HFFc6 (cell line): ENCODE results near the gene C1orf216. TPM values are rescaled to one million over a fixed set of nuclear protein-coding genes. Genes with fewer than 3 reads are reported as not detected.
"Not testable (repeated sequence)": the region's sequence is repeated elsewhere in the genome, so short reads cannot be mapped to it uniquely, and the experiment has no call there.

ENCODE experiments used
- DNase-seq: peaks from one replicate; pipeline ENCODE4 v3.0.0-alpha.2; 2018
- H3K27ac Mint-ChIP-seq: 2 replicates; pipeline ENCODE4 v1.8.0; 2020; ENCODE audit warnings: mild to moderate bottlenecking, mixed read lengths
- H3K27me3 Mint-ChIP-seq: 2 replicates; pipeline ENCODE4 v1.8.0; 2021; ENCODE audit warnings: mild to moderate bottlenecking, moderate library complexity, mixed read lengths; ENCODE audit not compliant: insufficient read depth
- H3K36me3 Mint-ChIP-seq: 2 replicates; pipeline ENCODE4 v1.8.0; 2021; ENCODE audit warnings: low read depth, mixed read lengths
- H3K4me1 Mint-ChIP-seq: 2 replicates; pipeline ENCODE4 v1.8.0; 2020; ENCODE audit warnings: low read depth, mixed read lengths
- H3K4me3 Mint-ChIP-seq: 2 replicates; pipeline ENCODE4 v1.8.0; 2020; ENCODE audit warnings: mild to moderate bottlenecking, moderate library complexity, mixed read lengths
- H3K9me3 Mint-ChIP-seq: 2 replicates; pipeline ENCODE4 v1.8.0; 2020; ENCODE audit warnings: mild to moderate bottlenecking, mixed read lengths
- CTCF ChIP-seq: fragments of 200-600 bp; sonication (generic); IDR thresholded peaks from 2 replicates; pipeline ENCODE4 v1.5.0; 2021; ENCODE audit warnings: antibody characterized with exemption, mild to moderate bottlenecking
- total RNA-seq, 6 experiments: library from RNA; stranded (reverse); fragmentation: NEBNext Ultra II Directional; extraction: Animal tissue kit (Norgen Biotek cat#: 25700); gene quantifications; 2 replicates in 1 of 6; 3 replicates in 5 of 6; pipeline ENCODE4 v1.2.3, GENCODE V29; 2021

C1orf216 gene
- total RNA-seq, 6 experiments from 2014 or later: 21.0 to 22.4 (median 21.8) TPM

GRCh38 chr1:35708952-35709351 lies 9.7 kb downstream of the C1orf216 start:
- DNase-seq: no peak
- no peak for TF ChIP-seq CTCF
- no peak overlapping the region for H3K27ac Mint-ChIP-seq
- H3K4me1 Mint-ChIP-seq: peaks cover 7% of the 10 kb centered on the region; the same call in 1 of the 2 replicates
- H3K36me3 Mint-ChIP-seq: 0 out of 2 replicates have a peak, but pooled peaks cover 6% of the 10 kb centered on the region
- no peaks in the 10 kb centered on the region for H3K9me3 Mint-ChIP-seq
- peak overlapping the region; percentile 72 for H3K4me3 Mint-ChIP-seq
- peaks cover 11% of the 10 kb centered on the region for H3K27me3 Mint-ChIP-seq

DNA sequence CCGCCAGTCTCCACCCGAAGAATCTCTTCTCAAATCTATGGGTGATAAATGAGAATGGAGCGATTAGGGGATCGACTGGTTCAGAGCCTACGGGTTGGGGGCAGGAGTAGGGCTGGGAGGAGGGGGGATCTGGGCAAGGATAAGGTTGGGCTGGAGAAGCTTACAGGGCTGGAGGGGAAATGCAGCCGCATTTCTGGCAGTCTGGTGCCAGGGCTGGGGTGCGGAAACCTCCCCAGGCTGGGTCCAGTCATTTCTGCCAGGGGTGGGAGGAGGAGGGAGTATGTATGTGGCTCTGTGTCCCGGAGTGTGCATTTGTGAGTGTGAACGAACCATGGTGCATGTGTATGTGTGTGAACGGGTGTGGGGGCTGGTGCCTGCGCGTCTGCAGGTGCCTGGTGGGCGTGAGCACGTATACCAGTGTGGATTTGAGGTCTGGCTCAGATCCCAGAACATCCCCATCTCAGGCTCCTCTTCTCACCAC lies 10.2 kb downstream of the C1orf216 start:
- Mint-ChIP-seq H3K27ac (no peak overlapping the region), H3K4me1 (peaks cover 7% of the 10 kb centered on the region; the same call in 1 of the 2 replicates), H3K27me3 (peaks cover 11% of the 10 kb centered on the region), H3K9me3 (no peaks in the 10 kb centered on the region), H3K4me3 (peak overlapping the region; percentile 72), H3K36me3 (0 out of 2 replicates have a peak, but pooled peaks cover 6% of the 10 kb centered on the region)
- no peak for TF ChIP-seq CTCF
- no peak for DNase-seq

- DNase-seq: no peak
- Mint-ChIP-seq H3K9me3 (no peaks in the 10 kb centered on the region), H3K27ac (no peak overlapping the region), H3K27me3 (peaks cover 11% of the 10 kb centered on the region), H3K36me3 (0 out of 2 replicates have a peak, but pooled peaks cover 6% of the 10 kb centered on the region), H3K4me3 (peak overlapping the region; percentile 72), H3K4me1 (peaks cover 7% of the 10 kb centered on the region; the same call in 1 of the 2 replicates)
- TF ChIP-seq CTCF: no peak
Observed at GRCh38 chr1:35707601-35708440, 10.9 kb downstream of the C1orf216 start.

- no peak for TF ChIP-seq CTCF
- Mint-ChIP-seq H3K27me3 (peaks cover 13% of the 10 kb centered on the region), H3K4me3 (peak overlapping the region; percentile 65), H3K4me1 (peaks cover 7% of the 10 kb centered on the region; the same call in 1 of the 2 replicates), H3K9me3 (no peaks in the 10 kb centered on the region), H3K27ac (no peak overlapping the region), H3K36me3 (0 out of 2 replicates have a peak, but pooled peaks cover 6% of the 10 kb centered on the region)
- DNase-seq: no peak
Observed at GRCh38 chr1:35706846-35707600, 11.7 kb downstream of the C1orf216 start.

DNA sequence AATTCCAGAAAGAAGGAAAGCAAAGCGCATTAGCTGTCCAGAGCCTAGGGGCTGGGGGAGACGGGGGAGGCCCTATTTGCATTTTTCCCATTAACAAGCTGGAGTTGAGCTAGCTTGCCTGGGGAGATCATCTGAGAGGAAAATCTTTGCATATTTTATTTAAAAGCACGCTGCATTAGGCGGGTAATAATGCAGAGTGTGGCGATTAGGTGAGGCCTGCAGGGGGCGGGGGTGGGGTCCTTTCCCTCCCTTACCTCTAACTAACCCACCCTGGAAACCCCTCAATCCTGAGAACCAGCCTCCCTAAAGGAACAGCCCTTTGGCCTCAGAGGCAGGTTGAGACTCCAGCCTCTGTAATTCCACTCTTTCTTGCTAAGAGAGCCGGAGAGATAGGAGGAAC lies 16.2 kb downstream of the C1orf216 start:
- no peak for DNase-seq
- Mint-ChIP-seq H3K27ac (no peak overlapping the region), H3K36me3 (no peaks in the 10 kb centered on the region), H3K9me3 (peaks cover 6% of the 10 kb centered on the region; the same call in 1 of the 2 replicates), H3K4me1 (peaks cover 7% of the 10 kb centered on the region; the same call in 1 of the 2 replicates), H3K27me3 (peaks cover 34% of the 10 kb centered on the region), H3K4me3 (no peak overlapping the region)
- peak; percentile 15; the same call in 1 of the 2 replicates for TF ChIP-seq CTCF

DNA sequence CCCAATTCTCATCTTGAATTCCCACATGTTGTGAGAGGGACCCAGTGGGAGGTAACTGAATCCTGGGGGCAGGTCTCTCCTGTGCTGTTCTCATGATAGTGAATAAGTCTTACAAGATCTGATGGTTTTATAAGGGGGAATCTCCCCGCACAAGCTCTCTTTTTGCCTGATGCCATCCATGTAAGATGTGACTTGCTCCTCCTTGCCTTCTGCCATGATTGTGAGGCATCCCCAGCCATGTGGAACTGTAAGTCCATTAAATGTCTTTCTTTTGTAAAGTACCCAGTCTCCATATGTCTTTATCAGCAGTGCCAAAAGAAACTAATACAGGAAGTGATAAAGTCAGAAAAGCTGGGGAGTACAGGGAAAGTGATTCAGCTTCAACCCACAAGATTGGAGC lies 19.5 kb downstream of the C1orf216 start:
- not testable (repeated sequence) for DNase-seq, H3K27ac Mint-ChIP-seq, H3K4me1 Mint-ChIP-seq, H3K9me3 Mint-ChIP-seq, H3K36me3 Mint-ChIP-seq, H3K4me3 Mint-ChIP-seq
- H3K27me3 Mint-ChIP-seq: peaks cover 44% of the 10 kb centered on the region
